KOPT-K1 (cell line): Measurements from ENCODE around the gene CELSR1.
A peak's percentile ranks its signal among the peaks of the same experiment; 100 is the strongest.

Experiments used
- H3K27ac ChIP-seq: fragments of 200-600 bp; sonication (generic); 2 replicates; pipeline ENCODE4 v1.5.1; 2016; ENCODE audit warnings: antibody characterized with exemption, mild to moderate bottlenecking, low read depth, low read length; ENCODE audit not compliant: poor library complexity, severe bottlenecking
- H3K36me3 ChIP-seq: fragments of 200-600 bp; sonication (generic); 2 replicates; pipeline ENCODE4 v1.5.1; 2017; ENCODE audit warnings: antibody characterized with exemption, mild to moderate bottlenecking, low read length, moderate library complexity; ENCODE audit not compliant: insufficient read depth
- H3K9me3 ChIP-seq: fragments of 200-600 bp; sonication (generic); 2 replicates; pipeline ENCODE4 v1.5.1; 2017; ENCODE audit warnings: antibody characterized with exemption, low read length, mild to moderate bottlenecking; ENCODE audit not compliant: insufficient read depth, poor library complexity, severe bottlenecking

Gene CELSR1

DNA sequence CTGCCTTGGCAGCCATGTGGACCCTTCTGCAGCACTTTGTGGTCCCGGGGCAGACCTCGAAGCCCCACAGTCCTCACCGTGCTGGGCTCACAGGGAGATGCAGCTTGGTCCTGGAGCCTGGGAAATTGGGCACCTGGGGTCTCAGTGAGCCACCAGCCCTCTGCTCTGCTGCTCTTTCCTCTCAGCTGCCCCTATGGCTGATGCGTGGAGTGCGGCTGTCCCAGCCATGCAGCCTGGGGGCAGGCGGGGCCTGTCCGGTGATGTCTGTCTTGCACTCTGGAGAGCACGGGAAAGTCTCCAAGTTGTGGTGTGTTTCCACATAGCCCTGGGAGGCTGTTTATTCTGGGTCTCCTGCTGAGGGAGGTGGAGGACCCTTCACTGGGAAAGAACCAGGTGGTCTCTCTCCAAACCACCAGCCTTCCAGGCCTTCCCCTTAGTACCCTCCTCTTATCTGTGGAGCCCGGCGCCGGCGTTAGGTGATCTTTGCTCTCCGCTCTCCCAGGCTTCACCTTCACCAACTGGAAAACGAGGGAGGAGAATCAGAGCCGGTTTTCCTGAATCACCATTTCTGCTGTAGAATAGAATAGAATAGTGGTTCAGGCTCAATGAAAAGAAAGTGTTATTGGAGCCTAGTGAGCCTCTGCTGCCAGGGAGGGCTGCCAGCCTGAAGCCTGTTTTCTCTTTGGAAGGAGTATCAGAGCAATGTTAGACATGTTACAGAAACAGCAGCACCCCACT is 41.6 kb upstream of the CELSR1 start:
- H3K27ac ChIP-seq: peak overlapping the region; percentile 81
- H3K36me3 ChIP-seq: no peaks in the 10 kb centered on the region; the same call in 1 of the 2 replicates
- no peaks in the 10 kb centered on the region for H3K9me3 ChIP-seq

DNA sequence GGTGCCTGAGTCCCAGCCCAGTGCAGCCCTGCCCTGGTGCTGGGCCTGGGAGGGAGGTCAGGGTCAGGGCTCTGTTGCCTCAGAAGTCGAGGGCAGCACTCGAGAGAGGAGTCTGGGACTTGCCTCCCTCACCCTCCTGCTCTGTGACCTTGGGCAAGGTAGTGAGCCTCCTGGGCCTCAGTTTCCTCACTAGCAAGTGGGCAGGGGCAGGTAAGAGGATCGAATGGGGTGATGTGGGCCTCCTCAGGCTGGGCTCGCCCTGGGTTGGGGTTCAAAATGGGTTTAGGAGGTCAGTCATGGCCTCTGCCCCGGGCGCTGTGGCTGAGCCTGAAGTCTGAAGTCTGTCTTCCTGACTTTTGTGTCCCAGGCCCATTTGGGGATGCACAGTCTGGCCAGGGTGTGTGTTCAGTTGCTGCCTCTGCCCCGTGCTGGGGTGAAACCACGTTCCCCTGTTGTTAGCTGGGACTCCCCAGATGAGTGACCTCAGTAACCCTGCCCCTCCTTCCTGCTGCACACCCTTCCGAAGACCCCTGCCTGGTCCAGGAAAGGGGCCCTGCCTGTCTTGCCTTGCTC is 40.9 kb upstream of the CELSR1 start:
- no peaks in the 10 kb centered on the region for H3K36me3 ChIP-seq
- no peaks in the 10 kb centered on the region for H3K9me3 ChIP-seq
- H3K27ac ChIP-seq: peak overlapping the region; percentile 81

GRCh38 chr22:46577368-46578249 is 40.2 kb upstream of the CELSR1 start:
- H3K36me3 ChIP-seq: no peaks in the 10 kb centered on the region
- peaks cover 2% of the 10 kb centered on the region for H3K9me3 ChIP-seq
- H3K27ac ChIP-seq: peak overlapping the region; percentile 81

DNA sequence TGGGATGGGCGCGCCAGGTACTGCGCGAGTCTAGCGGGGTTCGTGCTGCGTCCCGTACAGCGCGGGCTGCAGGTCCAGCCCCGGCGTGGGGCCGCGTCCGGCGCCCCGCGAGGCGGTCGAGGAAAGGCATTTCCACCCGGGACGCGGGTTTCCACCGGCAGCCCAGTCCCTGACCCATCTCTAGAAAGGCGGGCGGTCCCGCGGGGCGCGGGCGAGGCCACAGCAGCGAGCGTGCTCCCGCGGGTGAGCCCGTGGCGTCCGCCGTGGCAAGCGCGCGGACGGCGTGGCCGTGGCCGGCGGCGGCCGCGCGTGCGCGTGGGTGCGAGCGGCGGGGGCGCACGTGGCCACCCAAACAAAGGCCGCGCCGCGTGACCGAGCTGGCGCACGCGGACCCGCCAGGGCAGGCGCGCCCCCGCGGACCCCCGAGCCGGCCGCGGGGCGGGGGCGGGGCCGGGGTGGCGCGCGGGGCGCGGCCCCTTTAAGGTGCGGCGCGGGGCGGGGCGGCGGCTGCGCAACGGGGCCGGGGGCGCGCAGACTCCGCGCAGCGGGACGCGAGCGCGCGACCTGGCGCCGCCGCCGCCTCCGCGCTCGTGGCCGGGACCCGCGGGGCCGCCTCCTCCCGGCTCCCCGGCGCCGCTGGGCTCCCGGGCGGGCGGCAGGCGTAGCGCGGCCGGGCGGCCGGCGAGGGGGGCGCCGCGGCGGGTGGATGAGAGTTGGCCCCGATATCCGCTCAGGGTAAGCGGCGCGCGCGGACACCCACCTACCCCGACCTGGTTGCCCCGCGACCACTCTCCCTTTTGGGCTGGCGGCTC is 39.3 kb upstream of the CELSR1 start:
- peaks cover 10% of the 10 kb centered on the region for H3K9me3 ChIP-seq
- peak overlapping the region; percentile 81 for H3K27ac ChIP-seq
- no peaks in the 10 kb centered on the region for H3K36me3 ChIP-seq

DNA sequence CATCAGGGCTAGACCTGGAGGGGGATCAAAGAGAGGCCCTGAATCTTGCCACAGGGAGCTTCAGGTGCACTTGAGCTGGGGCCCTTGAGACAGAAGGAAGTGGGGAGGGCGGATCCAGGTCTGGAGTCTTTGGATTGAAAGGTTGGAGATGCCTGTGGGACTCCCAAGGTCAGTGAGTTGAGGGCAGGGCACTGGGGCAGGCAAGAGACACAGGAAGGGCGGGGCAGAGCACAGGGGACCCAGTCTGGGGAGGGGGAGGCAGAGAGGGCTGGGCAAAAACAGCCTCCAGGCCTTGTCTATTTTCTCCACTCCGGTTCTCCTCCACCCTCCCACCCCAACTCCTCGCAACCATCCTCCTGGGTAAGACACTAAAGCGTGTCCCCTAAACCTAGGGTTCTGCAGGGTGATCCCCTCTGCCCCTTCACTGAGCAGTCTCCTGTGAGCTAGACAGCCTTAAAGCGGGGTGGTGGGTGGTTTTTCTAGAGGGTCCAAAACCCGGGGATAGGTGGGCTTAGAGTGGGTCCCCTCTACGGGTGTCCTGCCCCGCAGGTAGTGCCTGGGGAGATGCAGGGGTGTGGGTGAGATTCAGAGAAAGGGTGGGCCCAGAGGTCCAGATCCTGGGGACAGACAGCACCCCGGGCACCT is 38.6 kb upstream of the CELSR1 start:
- peak overlapping the region; percentile 33 for H3K27ac ChIP-seq
- peaks cover 18% of the 10 kb centered on the region for H3K9me3 ChIP-seq

DNA sequence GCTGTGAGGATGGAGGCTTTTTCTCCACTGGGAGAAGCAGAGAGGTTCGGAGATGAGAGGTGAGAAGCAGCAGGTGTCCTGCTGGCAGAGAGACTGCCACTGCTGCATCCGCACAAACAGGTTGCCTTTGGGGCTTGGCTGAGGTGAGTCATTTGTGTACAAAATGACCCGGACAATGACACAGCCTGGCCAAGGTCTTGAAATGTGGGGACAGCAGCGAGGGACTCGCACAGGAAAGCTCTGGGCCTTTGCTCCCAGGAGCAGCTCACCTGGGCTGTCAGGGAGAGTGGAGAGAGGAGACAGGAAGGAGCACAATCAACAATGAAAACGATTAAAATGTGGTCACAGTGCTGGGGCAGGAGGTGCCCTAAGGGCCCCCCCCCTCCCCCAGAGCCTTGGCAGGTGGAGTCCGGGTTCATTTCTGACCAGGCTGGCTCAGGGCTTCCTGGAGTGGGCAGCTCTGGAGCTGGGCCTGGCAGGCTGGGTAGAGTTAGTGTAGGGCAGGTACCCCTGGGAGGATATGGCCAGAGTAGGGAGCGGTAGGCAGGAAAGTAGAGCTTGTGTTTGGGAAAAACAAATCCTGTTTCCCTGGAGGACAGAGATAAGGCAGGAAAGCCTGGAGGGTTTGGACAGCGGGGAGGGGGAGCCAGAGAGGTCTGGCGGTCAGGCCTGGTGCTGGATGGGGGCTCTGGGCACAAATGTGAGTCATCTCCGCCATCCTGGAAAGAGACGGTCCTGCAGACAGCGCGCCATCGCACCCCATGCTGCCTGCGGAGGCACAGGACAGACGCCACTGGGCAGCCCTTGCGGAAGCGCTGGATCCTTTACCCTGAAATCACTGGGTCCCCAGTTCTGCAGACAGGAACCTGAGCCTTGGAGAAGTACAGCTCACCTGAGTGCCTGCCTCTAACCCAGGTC is 37.8 kb upstream of the CELSR1 start:
- Histone ChIP-seq H3K27ac (peak overlapping the region; percentile 33), H3K9me3 (peaks cover 19% of the 10 kb centered on the region), H3K36me3 (no peaks in the 10 kb centered on the region)

More for the DNA sequence above, 38.6 kb upstream of the CELSR1 start:
- no peaks in the 10 kb centered on the region for H3K36me3 ChIP-seq

- Histone ChIP-seq H3K27ac (no peak overlapping the region), H3K36me3 (no peaks in the 10 kb centered on the region), H3K9me3 (peaks cover 19% of the 10 kb centered on the region)
Observed at GRCh38 chr22:46574438-46574992, 37.1 kb upstream of the CELSR1 start.

- H3K9me3 ChIP-seq: peaks cover 19% of the 10 kb centered on the region
- no peak overlapping the region for H3K27ac ChIP-seq
- no peaks in the 10 kb centered on the region for H3K36me3 ChIP-seq
Observed at GRCh38 chr22:46573781-46574437, 36.5 kb upstream of the CELSR1 start.

- H3K9me3 ChIP-seq: peaks cover 19% of the 10 kb centered on the region
- H3K27ac ChIP-seq: no peak overlapping the region
- H3K36me3 ChIP-seq: no peaks in the 10 kb centered on the region
Observed at GRCh38 chr22:46572911-46573780, 35.7 kb upstream of the CELSR1 start.

DNA sequence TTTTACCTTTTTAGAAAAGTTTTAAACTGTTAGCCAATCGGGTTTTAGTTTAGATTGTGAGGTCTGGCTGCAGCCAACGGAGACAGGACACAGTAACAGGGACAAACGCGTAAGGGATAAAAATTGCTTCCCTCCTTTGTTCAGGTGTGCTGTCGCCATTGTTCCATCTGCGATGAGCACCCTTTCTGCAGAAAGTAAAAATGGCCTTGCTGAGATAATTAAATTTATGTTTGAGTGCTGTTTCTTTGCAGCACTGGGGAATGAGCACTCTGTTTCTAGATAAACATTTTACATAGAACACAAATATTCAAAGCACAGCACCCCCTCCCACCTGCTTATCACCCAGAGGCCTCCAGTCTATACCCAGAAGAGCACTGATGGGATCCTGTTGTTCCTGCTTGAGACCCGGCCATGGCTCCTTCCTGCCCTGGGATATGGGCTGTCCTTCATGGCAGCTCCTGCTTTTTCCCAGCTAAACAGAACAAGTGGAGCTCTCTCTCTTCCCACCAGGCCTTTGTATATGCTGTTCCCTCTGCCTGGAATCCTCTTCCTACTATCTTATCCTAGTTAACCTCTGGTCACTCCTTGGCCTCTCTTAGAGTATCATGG is 34.3 kb upstream of the CELSR1 start:
- Histone ChIP-seq H3K27ac (no peak overlapping the region), H3K9me3 (peaks cover 19% of the 10 kb centered on the region), H3K36me3 (no peaks in the 10 kb centered on the region)

DNA sequence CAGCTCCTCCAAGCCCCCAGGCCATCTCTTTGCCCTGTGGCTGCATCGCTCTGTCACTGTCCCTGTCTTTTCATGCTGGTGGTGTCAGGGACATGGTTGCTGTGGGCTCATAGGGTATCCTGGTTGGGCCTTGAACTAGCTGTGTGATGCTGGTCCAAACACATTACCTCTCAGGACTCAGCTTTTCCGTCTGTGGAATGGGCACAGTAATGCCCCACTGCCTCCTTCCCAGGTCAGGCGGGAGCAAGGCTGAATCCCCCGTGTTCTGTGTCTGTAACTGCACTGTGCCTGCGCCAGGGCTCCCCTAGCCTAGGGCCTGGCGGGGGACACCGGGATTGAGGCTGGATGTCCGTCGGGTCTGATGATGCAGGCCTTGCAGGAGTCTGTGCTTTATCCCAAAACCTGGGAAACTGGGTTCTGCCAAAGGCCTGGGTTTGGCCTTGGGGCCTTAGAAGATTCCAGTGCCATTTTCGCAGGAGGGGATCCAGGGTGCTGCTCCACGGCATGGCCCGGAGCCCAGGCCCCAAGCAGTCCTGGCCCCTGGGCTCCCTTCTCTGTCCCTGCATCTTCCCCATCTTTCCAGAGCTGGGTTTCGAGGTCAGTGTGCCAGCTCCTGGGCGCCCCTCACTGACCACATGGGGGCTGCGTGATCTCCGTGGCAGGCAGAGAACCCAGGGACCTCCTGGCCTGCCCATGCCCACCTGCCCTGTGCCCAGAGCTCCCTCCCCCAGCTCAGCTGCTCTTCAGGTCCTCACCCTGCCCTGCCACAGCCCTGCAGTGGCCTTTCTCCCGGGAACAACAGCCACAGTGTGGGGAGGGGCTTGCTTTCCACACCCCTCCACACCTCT is 32.7 kb upstream of the CELSR1 start:
- Histone ChIP-seq H3K27ac (no peak overlapping the region), H3K9me3 (peaks cover 19% of the 10 kb centered on the region), H3K36me3 (no peaks in the 10 kb centered on the region)
